ENCODE data around the gene GSTM4.

DNA sequence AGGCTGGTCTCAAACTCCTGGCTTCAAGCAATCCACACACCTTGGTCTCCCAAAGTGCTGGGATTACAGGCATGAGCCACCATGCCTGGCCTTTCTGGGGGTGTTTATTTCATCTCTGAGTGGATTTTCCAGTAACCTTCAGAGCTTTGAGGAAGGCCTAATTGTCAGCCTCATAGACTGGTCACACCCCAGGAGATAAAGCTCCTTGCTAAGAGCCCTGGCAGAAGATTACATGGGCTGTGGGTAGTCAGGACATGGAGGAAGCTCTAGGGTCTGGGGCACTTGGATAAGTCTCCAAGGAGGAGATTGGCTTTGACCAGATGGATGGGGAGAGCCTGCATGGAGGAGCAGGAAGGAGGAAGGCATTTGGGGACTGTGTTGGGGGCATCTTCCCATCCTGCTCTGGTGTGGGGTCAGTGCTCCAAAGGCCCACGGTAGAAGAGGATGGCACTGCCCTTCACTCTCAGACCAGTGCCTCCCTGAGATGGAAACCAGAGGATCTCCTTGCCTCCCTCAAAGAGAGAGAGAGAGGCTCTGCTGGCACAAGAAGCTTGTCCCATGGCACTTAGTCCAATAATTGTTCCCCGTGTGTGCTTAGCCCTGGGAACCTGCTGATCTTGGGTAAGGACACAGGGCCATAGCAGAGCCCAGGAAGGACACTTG lies 14.7 kb upstream of the GSTM4 start:
- TF ChIP-seq, protein P1, sequence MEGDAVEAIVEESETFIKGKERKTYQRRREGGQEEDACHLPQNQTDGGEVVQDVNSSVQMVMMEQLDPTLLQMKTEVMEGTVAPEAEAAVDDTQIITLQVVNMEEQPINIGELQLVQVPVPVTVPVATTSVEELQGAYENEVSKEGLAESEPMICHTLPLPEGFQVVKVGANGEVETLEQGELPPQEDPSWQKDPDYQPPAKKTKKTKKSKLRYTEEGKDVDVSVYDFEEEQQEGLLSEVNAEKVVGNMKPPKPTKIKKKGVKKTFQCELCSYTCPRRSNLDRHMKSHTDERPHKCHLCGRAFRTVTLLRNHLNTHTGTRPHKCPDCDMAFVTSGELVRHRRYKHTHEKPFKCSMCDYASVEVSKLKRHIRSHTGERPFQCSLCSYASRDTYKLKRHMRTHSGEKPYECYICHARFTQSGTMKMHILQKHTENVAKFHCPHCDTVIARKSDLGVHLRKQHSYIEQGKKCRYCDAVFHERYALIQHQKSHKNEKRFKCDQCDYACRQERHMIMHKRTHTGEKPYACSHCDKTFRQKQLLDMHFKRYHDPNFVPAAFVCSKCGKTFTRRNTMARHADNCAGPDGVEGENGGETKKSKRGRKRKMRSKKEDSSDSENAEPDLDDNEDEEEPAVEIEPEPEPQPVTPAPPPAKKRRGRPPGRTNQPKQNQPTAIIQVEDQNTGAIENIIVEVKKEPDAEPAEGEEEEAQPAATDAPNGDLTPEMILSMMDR (IDR thresholded peaks at IDR 0.05; ENCODE audit: low read length) = no peak
- no peak for TF ChIP-seq EZH2 (IDR thresholded peaks at IDR 0.05; ENCODE audit: borderline replicate concordance, low read length)
